ENCODE measurements around the gene SEMA3F.
A peak's percentile ranks its signal among the peaks of the same experiment; 100 is the strongest.

Gene SEMA3F

GRCh38 chr3:50154840-50155490 lies at the start of gene SEMA3F:
SEMA3F (plus strand) TSS chr3:50155324; CDS start chr3:50159623, 4,299 bp downstream.
- DNase-seq (ENCODE audit: low read depth in 2 of 2), result peak in 1 of 2 experiments; percentile 16

- DNase-seq (ENCODE audit: low read depth in 2 of 2), result no peak
Measured at GRCh38 chr3:50111757-50112156, 43.4 kb upstream of the SEMA3F start.

GRCh38 chr3:50112462-50112861 lies 42.7 kb upstream of the SEMA3F start:
- no peak for DNase-seq (ENCODE audit: low read depth in 2 of 2)

- DNase-seq (ENCODE audit: low read depth in 2 of 2), result no peak
Measured at GRCh38 chr3:50117120-50117519, 38.0 kb upstream of the SEMA3F start.

GRCh38 chr3:50118237-50118636 lies 36.9 kb upstream of the SEMA3F start:
- DNase-seq (ENCODE audit: low read depth in 2 of 2), result no peak

GRCh38 chr3:50119786-50120185 lies 35.3 kb upstream of the SEMA3F start:
- no peak for DNase-seq (ENCODE audit: low read depth in 2 of 2)

- DNase-seq (ENCODE audit: low read depth in 2 of 2), result no peak
Measured at GRCh38 chr3:50120364-50121071, 34.6 kb upstream of the SEMA3F start.

- DNase-seq (ENCODE audit: low read depth in 2 of 2), result peak; percentile 43 to 51
Measured at GRCh38 chr3:50121072-50122032, 33.8 kb upstream of the SEMA3F start.

- no peak for DNase-seq (ENCODE audit: low read depth in 2 of 2)
Measured at GRCh38 chr3:50122071-50122470, 33.1 kb upstream of the SEMA3F start.

- DNase-seq (ENCODE audit: low read depth in 2 of 2), result no peak
Measured at GRCh38 chr3:50122661-50123391, 32.3 kb upstream of the SEMA3F start.

GRCh38 chr3:50123394-50124051 lies 31.6 kb upstream of the SEMA3F start:
- DNase-seq (ENCODE audit: low read depth in 2 of 2), result no peak

- DNase-seq (ENCODE audit: low read depth in 2 of 2), result no peak
Measured at GRCh38 chr3:50124052-50124799, 30.9 kb upstream of the SEMA3F start.

- no peak for DNase-seq (ENCODE audit: low read depth in 2 of 2)
Measured at GRCh38 chr3:50124800-50125178, 30.3 kb upstream of the SEMA3F start.

- DNase-seq (ENCODE audit: low read depth in 2 of 2), result no peak
Measured at GRCh38 chr3:50125541-50126286, 29.4 kb upstream of the SEMA3F start.

GRCh38 chr3:50126287-50127211 lies 28.6 kb upstream of the SEMA3F start:
- no peak for DNase-seq (ENCODE audit: low read depth in 2 of 2)

GRCh38 chr3:50127251-50127691 lies 27.9 kb upstream of the SEMA3F start:
- no peak for DNase-seq (ENCODE audit: low read depth in 2 of 2)

GRCh38 chr3:50128001-50128400 lies 27.1 kb upstream of the SEMA3F start:
- no peak for DNase-seq (ENCODE audit: low read depth in 2 of 2)

- DNase-seq (ENCODE audit: low read depth in 2 of 2), result no peak
Measured at GRCh38 chr3:50130436-50130835, 24.7 kb upstream of the SEMA3F start.

Data from fibroblast of skin of left quadriceps (primary cell).